Activated T-cell treated with anti-CD3 and anti-CD28 coated beads for 24 hours (primary cell): Measurements from ENCODE around the gene RGS11.
"Not testable (repeated sequence)": the region's sequence is repeated elsewhere in the genome, so short reads cannot be mapped to it uniquely, and the experiment has no call there.

Source experiments
- DNase-seq: peaks from one replicate; pipeline ENCODE4 v3.0.0-alpha.2; 2020; ENCODE audit warnings: low read depth

RGS11 gene

GRCh38 chr16:280552-280951 is 4.8 kb upstream of the RGS11 start, which contains the start of gene ARHGDIG:
TSS of gene ARHGDIG (plus strand) at chr16:280591. CDS start at chr16:280681, 90 bp downstream.
- DNase-seq, result no peak

DNA sequence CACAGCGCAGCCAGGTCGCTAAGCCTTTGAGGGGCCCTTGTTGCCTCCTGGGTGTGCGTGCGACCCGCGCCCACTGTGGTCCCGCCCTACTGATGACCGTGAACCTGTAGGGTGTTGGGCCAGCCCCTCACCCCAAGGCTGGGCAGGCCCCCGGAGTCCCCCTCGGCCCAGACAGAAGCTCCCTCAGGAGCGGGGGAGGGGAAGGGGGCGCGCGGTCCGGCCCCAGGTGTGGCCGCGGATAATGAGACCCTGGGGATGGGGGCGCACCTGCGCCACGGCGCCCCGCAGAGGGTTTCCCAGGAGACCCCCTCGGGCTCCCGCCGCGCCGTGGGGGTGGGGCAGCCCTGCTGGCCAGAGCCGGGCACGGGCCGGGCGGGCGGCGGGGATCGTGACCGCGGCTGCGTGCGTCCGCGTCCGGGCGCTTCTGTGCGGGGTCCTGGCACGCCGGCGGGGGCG is 4.3 kb upstream of the RGS11 start:
- no peak for DNase-seq

DNA sequence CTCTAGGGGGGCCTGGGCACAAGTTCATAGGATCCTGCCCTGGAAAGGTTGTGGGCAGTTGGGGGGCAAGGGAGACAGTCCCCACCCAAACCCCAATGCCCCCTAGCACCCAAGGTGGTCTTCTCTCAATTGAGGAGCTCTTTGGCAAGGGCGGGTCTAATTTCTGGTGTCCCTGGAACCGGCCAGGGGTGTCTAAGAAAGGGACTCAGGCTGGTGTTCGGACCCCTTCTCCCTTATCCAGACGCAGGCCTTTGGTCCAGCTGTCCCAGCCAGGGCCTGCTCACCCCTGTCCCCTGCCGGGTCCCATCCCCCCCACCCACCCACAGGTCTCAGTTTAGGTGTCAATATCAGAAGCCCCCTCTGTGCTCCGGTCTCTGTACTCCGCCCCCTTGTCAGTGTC is 3.8 kb upstream of the RGS11 start:
- DNase-seq, result no peak

GRCh38 chr16:278863-279366 is 3.2 kb upstream of the RGS11 start:
- peak; percentile 11 for DNase-seq

- DNase-seq, result no peak
These were observed 808 bp upstream of the RGS11 start for GRCh38 chr16:276426-277077.

GRCh38 chr16:275041-275641 is 603 bp downstream of the RGS11 start:
- no peak for DNase-seq

- no peak for DNase-seq
These were observed 2.0 kb downstream of the RGS11 start for GRCh38 chr16:273547-274421.

- no peak for DNase-seq
These were observed 2.9 kb downstream of the RGS11 start for GRCh38 chr16:272633-273546.

DNA sequence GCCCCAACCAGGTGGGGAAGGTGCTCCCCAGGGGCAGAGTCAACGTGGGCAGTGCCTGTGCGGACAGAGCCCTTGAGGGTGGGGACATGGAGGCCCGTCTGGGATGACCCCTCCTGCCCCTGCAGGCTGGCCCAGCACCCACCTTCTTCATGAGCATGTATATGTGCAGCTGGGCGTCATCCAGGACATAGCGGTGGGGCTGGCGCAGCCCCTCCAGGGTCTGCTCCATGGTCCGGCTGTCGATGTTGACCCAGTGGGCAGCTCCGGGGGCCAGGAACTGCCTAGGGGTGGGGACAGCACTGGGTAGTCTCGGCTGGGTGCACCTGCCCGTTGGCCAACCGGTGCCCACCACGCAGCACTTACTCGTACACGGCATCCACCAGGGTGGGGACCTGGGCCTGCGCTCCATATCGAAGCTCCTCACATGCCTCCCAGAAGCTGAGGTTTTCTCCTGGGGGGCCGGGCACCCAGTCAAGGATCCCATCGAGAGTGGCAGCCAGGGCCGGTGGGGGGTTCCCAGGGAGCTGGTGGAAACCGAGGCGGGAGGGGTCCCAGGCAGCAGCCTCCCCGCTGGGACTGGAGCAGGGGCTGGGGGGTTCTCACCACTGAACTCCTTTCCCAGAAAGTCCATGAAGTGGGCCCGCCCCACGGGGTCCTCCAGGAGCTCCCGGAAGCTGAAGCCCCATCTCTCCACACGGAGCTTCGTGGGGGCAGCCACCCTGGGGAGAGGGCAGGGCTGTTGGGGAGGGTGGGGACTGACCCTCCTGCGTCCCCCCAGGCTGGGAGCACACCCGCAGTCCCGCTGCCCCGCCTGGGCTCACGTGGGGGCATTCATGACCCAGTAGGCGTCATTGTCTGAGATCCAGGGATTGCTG is 5.1 kb downstream of the RGS11 start:
- no peak for DNase-seq

- DNase-seq, result no peak
These were observed 6.5 kb downstream of the RGS11 start for GRCh38 chr16:269061-269796.

- no peak for DNase-seq
These were observed 7.3 kb downstream of the RGS11 start for GRCh38 chr16:268141-269053.

DNA sequence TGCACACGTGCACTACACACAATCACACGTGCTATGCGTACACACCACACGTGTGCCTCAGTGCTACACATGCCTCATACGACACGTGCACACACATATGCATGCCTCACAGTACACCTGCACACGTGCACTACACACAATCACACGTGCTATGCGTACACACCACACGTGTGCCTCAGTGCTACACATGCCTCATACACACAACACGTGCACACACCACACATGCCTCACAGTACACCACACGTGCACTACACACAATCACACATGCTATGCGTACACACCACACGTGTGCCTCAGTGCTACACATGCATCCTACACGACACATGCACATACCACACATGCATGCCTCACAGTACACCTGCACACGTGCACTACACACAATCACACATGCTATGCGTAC is 8.2 kb downstream of the RGS11 start:
- DNase-seq, result not testable (repeated sequence)

GRCh38 chr16:266258-267164 is 9.2 kb downstream of the RGS11 start:
- no peak for DNase-seq

GRCh38 chr16:265711-266110 is 10.0 kb downstream of the RGS11 start:
- DNase-seq, result no peak

- no peak for DNase-seq
These were observed 10.7 kb downstream of the RGS11 start for GRCh38 chr16:265002-265529.

- DNase-seq, result no peak
These were observed 11.2 kb downstream of the RGS11 start for GRCh38 chr16:264440-264951.

DNA sequence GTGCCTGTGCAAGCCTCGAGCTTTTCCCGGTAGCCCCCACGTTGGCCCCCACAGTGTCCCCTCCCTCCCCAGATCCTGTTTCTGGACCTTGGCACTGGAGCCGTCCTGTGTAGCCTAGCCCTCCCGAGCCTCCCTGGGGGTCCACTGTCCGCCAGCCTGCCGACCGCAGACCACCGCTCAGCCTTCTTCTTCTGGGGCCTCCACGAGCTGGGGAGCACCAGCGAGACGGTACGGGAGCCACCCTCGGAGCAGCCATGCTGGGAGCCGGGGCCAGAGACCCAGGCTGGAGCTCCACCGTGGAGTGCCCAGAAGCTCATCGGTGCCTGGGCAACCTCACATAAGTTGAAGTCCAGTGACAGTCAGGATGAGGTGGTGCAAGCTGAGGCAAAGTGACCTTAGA is 11.8 kb downstream of the RGS11 start:
- DNase-seq, result no peak
